Measurements from ENCODE around the gene KRT2. TPM values are rescaled to one million over a fixed set of nuclear protein-coding genes. Genes with fewer than 3 reads are reported as not detected.
"Not testable (repeated sequence)": the region's sequence is repeated elsewhere in the genome, so short reads cannot be mapped to it uniquely, and the experiment has no call there.

Gene KRT2
- polyA plus RNA-seq, 2 donors, result 0.09 to 0.12 TPM

- not testable (repeated sequence) for H3K27ac ChIP-seq (ENCODE audit: low read depth in 2 of 2, low read length in 1 of 2); H3K27me3 ChIP-seq (ENCODE audit: control insufficient read depth in 1 of 2, insufficient read depth in 2 of 2, low read length in 2 of 2); H3K9me3 ChIP-seq (ENCODE audit: control insufficient read depth in 2 of 2, insufficient read depth in 1 of 2, low read depth in 1 of 2, low read length in 1 of 2); H3K4me1 ChIP-seq (ENCODE audit: control insufficient read depth in 2 of 2, insufficient read depth in 2 of 2, low read length in 1 of 2); H3K4me3 ChIP-seq (ENCODE audit: low read depth in 1 of 2, low read length in 2 of 2); H3K36me3 ChIP-seq (ENCODE audit: control insufficient read depth in 2 of 2, insufficient read depth in 2 of 2, low read length in 1 of 2)
- 80 to 85% methylated on average over 3 of the region's 3 CpGs for WGBS, 2 donors
Measured at GRCh38 chr12:52669941-52670340, 17.9 kb upstream of the KRT2 start.

GRCh38 chr12:52669426-52669825 lies 17.4 kb upstream of the KRT2 start:
- no peaks in the 10 kb centered on the region for H3K27me3 ChIP-seq (ENCODE audit: control insufficient read depth in 1 of 2, insufficient read depth in 2 of 2, low read length in 2 of 2)
- H3K4me1 ChIP-seq (ENCODE audit: control insufficient read depth in 2 of 2, insufficient read depth in 2 of 2, low read length in 1 of 2), result no peaks in the 10 kb centered on the region
- no peak overlapping the region for H3K4me3 ChIP-seq (ENCODE audit: low read depth in 1 of 2, low read length in 2 of 2)
- H3K27ac ChIP-seq (ENCODE audit: low read depth in 2 of 2, low read length in 1 of 2), result no peak overlapping the region
- H3K9me3 ChIP-seq (ENCODE audit: control insufficient read depth in 2 of 2, insufficient read depth in 1 of 2, low read depth in 1 of 2, low read length in 1 of 2), result no peaks in the 10 kb centered on the region
- H3K36me3 ChIP-seq (ENCODE audit: control insufficient read depth in 2 of 2, insufficient read depth in 2 of 2, low read length in 1 of 2), result no peaks in the 10 kb centered on the region

- H3K4me1 ChIP-seq (ENCODE audit: control insufficient read depth in 2 of 2, insufficient read depth in 2 of 2, low read length in 1 of 2), result no peaks in the 10 kb centered on the region
- no peaks in the 10 kb centered on the region for H3K27me3 ChIP-seq (ENCODE audit: control insufficient read depth in 1 of 2, insufficient read depth in 2 of 2, low read length in 2 of 2)
- H3K27ac ChIP-seq (ENCODE audit: low read depth in 2 of 2, low read length in 1 of 2), result no peak overlapping the region
- no peak overlapping the region for H3K4me3 ChIP-seq (ENCODE audit: low read depth in 1 of 2, low read length in 2 of 2)
- no peaks in the 10 kb centered on the region for H3K36me3 ChIP-seq (ENCODE audit: control insufficient read depth in 2 of 2, insufficient read depth in 2 of 2, low read length in 1 of 2)
- no peaks in the 10 kb centered on the region for H3K9me3 ChIP-seq (ENCODE audit: control insufficient read depth in 2 of 2, insufficient read depth in 1 of 2, low read depth in 1 of 2, low read length in 1 of 2)
- 74 to 76% methylated on average over 7 of the region's 7 CpGs for WGBS, 2 donors
Measured at GRCh38 chr12:52667931-52668330, 15.9 kb upstream of the KRT2 start.

GRCh38 chr12:52667509-52667908 lies 15.5 kb upstream of the KRT2 start:
- Histone ChIP-seq H3K36me3 (ENCODE audit: control insufficient read depth in 2 of 2, insufficient read depth in 2 of 2, low read length in 1 of 2) (no peaks in the 10 kb centered on the region), H3K4me1 (ENCODE audit: control insufficient read depth in 2 of 2, insufficient read depth in 2 of 2, low read length in 1 of 2) (no peaks in the 10 kb centered on the region), H3K4me3 (ENCODE audit: low read depth in 1 of 2, low read length in 2 of 2) (no peak overlapping the region), H3K27ac (ENCODE audit: low read depth in 2 of 2, low read length in 1 of 2) (no peak overlapping the region), H3K9me3 (ENCODE audit: control insufficient read depth in 2 of 2, insufficient read depth in 1 of 2, low read depth in 1 of 2, low read length in 1 of 2) (no peaks in the 10 kb centered on the region), H3K27me3 (ENCODE audit: control insufficient read depth in 1 of 2, insufficient read depth in 2 of 2, low read length in 2 of 2) (no peaks in the 10 kb centered on the region)
- WGBS, 2 donors, result 52 to 73% methylated on average over 9 of the region's 9 CpGs

GRCh38 chr12:52666471-52666870 lies 14.5 kb upstream of the KRT2 start:
- no peak overlapping the region for H3K4me3 ChIP-seq (ENCODE audit: low read depth in 1 of 2, low read length in 2 of 2)
- H3K9me3 ChIP-seq (ENCODE audit: control insufficient read depth in 2 of 2, insufficient read depth in 1 of 2, low read depth in 1 of 2, low read length in 1 of 2), result no peaks in the 10 kb centered on the region
- 80 to 85% methylated on average over 3 of the region's 3 CpGs for WGBS, 2 donors
- H3K36me3 ChIP-seq (ENCODE audit: control insufficient read depth in 2 of 2, insufficient read depth in 2 of 2, low read length in 1 of 2), result no peaks in the 10 kb centered on the region
- no peak overlapping the region for H3K27ac ChIP-seq (ENCODE audit: low read depth in 2 of 2, low read length in 1 of 2)
- H3K27me3 ChIP-seq (ENCODE audit: control insufficient read depth in 1 of 2, insufficient read depth in 2 of 2, low read length in 2 of 2), result no peaks in the 10 kb centered on the region
- no peaks in the 10 kb centered on the region for H3K4me1 ChIP-seq (ENCODE audit: control insufficient read depth in 2 of 2, insufficient read depth in 2 of 2, low read length in 1 of 2)

- no peaks in the 10 kb centered on the region for H3K27me3 ChIP-seq (ENCODE audit: control insufficient read depth in 1 of 2, insufficient read depth in 2 of 2, low read length in 2 of 2)
- no peak overlapping the region for H3K27ac ChIP-seq (ENCODE audit: low read depth in 2 of 2, low read length in 1 of 2)
- no peak overlapping the region for H3K4me3 ChIP-seq (ENCODE audit: low read depth in 1 of 2, low read length in 2 of 2)
- peaks cover 0 to 13% of the 10 kb centered on the region in 2 donors for H3K4me1 ChIP-seq (ENCODE audit: control insufficient read depth in 2 of 2, insufficient read depth in 2 of 2, low read length in 1 of 2)
- H3K36me3 ChIP-seq (ENCODE audit: control insufficient read depth in 2 of 2, insufficient read depth in 2 of 2, low read length in 1 of 2), result no peaks in the 10 kb centered on the region
- H3K9me3 ChIP-seq (ENCODE audit: control insufficient read depth in 2 of 2, insufficient read depth in 1 of 2, low read depth in 1 of 2, low read length in 1 of 2), result no peaks in the 10 kb centered on the region
Measured at GRCh38 chr12:52663420-52663819, 11.4 kb upstream of the KRT2 start.

- Histone ChIP-seq H3K27me3 (ENCODE audit: control insufficient read depth in 1 of 2, insufficient read depth in 2 of 2, low read length in 2 of 2) (no peaks in the 10 kb centered on the region), H3K27ac (ENCODE audit: low read depth in 2 of 2, low read length in 1 of 2) (no peak overlapping the region)
Measured at GRCh38 chr12:52662918-52663229, 10.9 kb upstream of the KRT2 start.

GRCh38 chr12:52662093-52662917 lies 10.3 kb upstream of the KRT2 start:
- H3K27me3 ChIP-seq (ENCODE audit: control insufficient read depth in 1 of 2, insufficient read depth in 2 of 2, low read length in 2 of 2), result no peaks in the 10 kb centered on the region
- no peaks in the 10 kb centered on the region for H3K9me3 ChIP-seq (ENCODE audit: control insufficient read depth in 2 of 2, insufficient read depth in 1 of 2, low read depth in 1 of 2, low read length in 1 of 2)
- WGBS, 2 donors, result 79 to 82% methylated on average over 10 of the region's 10 CpGs
- H3K27ac ChIP-seq (ENCODE audit: low read depth in 2 of 2, low read length in 1 of 2), result no peak overlapping the region
- H3K4me1 ChIP-seq (ENCODE audit: control insufficient read depth in 2 of 2, insufficient read depth in 2 of 2, low read length in 1 of 2), result peaks cover 0 to 13% of the 10 kb centered on the region in 2 donors
- H3K4me3 ChIP-seq (ENCODE audit: low read depth in 1 of 2, low read length in 2 of 2), result no peak overlapping the region
- no peaks in the 10 kb centered on the region for H3K36me3 ChIP-seq (ENCODE audit: control insufficient read depth in 2 of 2, insufficient read depth in 2 of 2, low read length in 1 of 2)

More at GRCh38 chr12:52662918-52663229, 10.9 kb upstream of the KRT2 start:
- no peaks in the 10 kb centered on the region for H3K9me3 ChIP-seq (ENCODE audit: control insufficient read depth in 2 of 2, insufficient read depth in 1 of 2, low read depth in 1 of 2, low read length in 1 of 2)
- H3K4me3 ChIP-seq (ENCODE audit: low read depth in 1 of 2, low read length in 2 of 2), result no peak overlapping the region
- H3K36me3 ChIP-seq (ENCODE audit: control insufficient read depth in 2 of 2, insufficient read depth in 2 of 2, low read length in 1 of 2), result no peaks in the 10 kb centered on the region
- peaks cover 0 to 13% of the 10 kb centered on the region in 2 donors for H3K4me1 ChIP-seq (ENCODE audit: control insufficient read depth in 2 of 2, insufficient read depth in 2 of 2, low read length in 1 of 2)

GRCh38 chr12:52661668-52662067 lies 9.7 kb upstream of the KRT2 start:
- peaks cover 0 to 13% of the 10 kb centered on the region in 2 donors for H3K4me1 ChIP-seq (ENCODE audit: control insufficient read depth in 2 of 2, insufficient read depth in 2 of 2, low read length in 1 of 2)
- H3K27ac ChIP-seq (ENCODE audit: low read depth in 2 of 2, low read length in 1 of 2), result no peak overlapping the region
- H3K9me3 ChIP-seq (ENCODE audit: control insufficient read depth in 2 of 2, insufficient read depth in 1 of 2, low read depth in 1 of 2, low read length in 1 of 2), result no peaks in the 10 kb centered on the region
- H3K27me3 ChIP-seq (ENCODE audit: control insufficient read depth in 1 of 2, insufficient read depth in 2 of 2, low read length in 2 of 2), result no peaks in the 10 kb centered on the region
- H3K36me3 ChIP-seq (ENCODE audit: control insufficient read depth in 2 of 2, insufficient read depth in 2 of 2, low read length in 1 of 2), result no peaks in the 10 kb centered on the region
- no peak overlapping the region for H3K4me3 ChIP-seq (ENCODE audit: low read depth in 1 of 2, low read length in 2 of 2)
- WGBS, 2 donors, result 83 to 95% methylated on average over 3 of the region's 3 CpGs

GRCh38 chr12:52660934-52661499 lies 9.0 kb upstream of the KRT2 start:
- WGBS, 2 donors, result 81 to 84% methylated on average over 3 of the region's 3 CpGs
- peaks cover 0 to 13% of the 10 kb centered on the region in 2 donors for H3K4me1 ChIP-seq (ENCODE audit: control insufficient read depth in 2 of 2, insufficient read depth in 2 of 2, low read length in 1 of 2)
- H3K36me3 ChIP-seq (ENCODE audit: control insufficient read depth in 2 of 2, insufficient read depth in 2 of 2, low read length in 1 of 2), result no peaks in the 10 kb centered on the region
- no peaks in the 10 kb centered on the region for H3K27me3 ChIP-seq (ENCODE audit: control insufficient read depth in 1 of 2, insufficient read depth in 2 of 2, low read length in 2 of 2)
- no peak overlapping the region for H3K4me3 ChIP-seq (ENCODE audit: low read depth in 1 of 2, low read length in 2 of 2)
- no peaks in the 10 kb centered on the region for H3K9me3 ChIP-seq (ENCODE audit: control insufficient read depth in 2 of 2, insufficient read depth in 1 of 2, low read depth in 1 of 2, low read length in 1 of 2)
- H3K27ac ChIP-seq (ENCODE audit: low read depth in 2 of 2, low read length in 1 of 2), result no peak overlapping the region
